HepG2 (cell line): ENCODE data around the gene MT1A. TPM values are rescaled to one million over a fixed set of nuclear protein-coding genes. Genes with fewer than 3 reads are reported as not detected.
A peak's percentile ranks its signal among the peaks of the same experiment; 100 is the strongest.

ENCODE experiments used
- ATF7-NPFF ChIP-seq: sonication (generic); formaldehyde crosslinking; IDR thresholded peaks from 2 replicates; pipeline ENCODE4 v1.8.1; 2023; ENCODE audit warnings: mild to moderate bottlenecking, low read depth, missing genetic modification reagents, moderate library complexity
- DPF2 ChIP-seq: sonication (generic); formaldehyde crosslinking; IDR thresholded peaks from 2 replicates; pipeline ENCODE4 v1.4.0; 2020; ENCODE audit warnings: mild to moderate bottlenecking, low read depth, missing genetic modification reagents, borderline replicate concordance
- HMG20A ChIP-seq: IDR thresholded peaks from 2 replicates; pipeline ENCODE4 v1.6.1; 2016; ENCODE audit warnings: borderline replicate concordance
- JUNB ChIP-seq: sonication (generic); formaldehyde crosslinking; IDR thresholded peaks from 2 replicates; pipeline ENCODE4 v1.8.0; 2022; ENCODE audit warnings: missing genetic modification reagents, mild to moderate bottlenecking, borderline replicate concordance
- KDM5A ChIP-seq: fragments of 200-600 bp; sonication (generic); IDR thresholded peaks from 2 replicates; pipeline ENCODE4 v1.7.0; 2018; ENCODE audit warnings: antibody characterized with exemption, mild to moderate bottlenecking, low read length, borderline replicate concordance
- KDM5B ChIP-seq: sonication (generic); formaldehyde crosslinking; IDR thresholded peaks from 2 replicates; pipeline ENCODE4 v1.4.0; 2020; ENCODE audit warnings: missing genetic modification reagents, mild to moderate bottlenecking, borderline replicate concordance
- LCORL ChIP-seq, 2 experiments: fragments of 450-650 bp in 1 of 2; sonication (generic) in 1 of 2; formaldehyde crosslinking in 1 of 2; IDR thresholded peaks; 2 replicates each; pipeline versions ENCODE4 v1.5.0 to v1.6.1; 2017 to 2020; ENCODE audit warnings: antibody characterized with exemption in 1 of 2, missing genetic modification reagents in 1 of 2
- MED13 ChIP-seq: sonication (generic); formaldehyde crosslinking; IDR thresholded peaks from 2 replicates; pipeline ENCODE4 v1.5.0; 2020; ENCODE audit warnings: missing genetic modification reagents
- NFIB ChIP-seq: sonication (generic); formaldehyde crosslinking; IDR thresholded peaks from 2 replicates; pipeline ENCODE4 v1.9.0; 2021; ENCODE audit warnings: missing genetic modification reagents, mild to moderate bottlenecking, borderline replicate concordance
- NR1H2 ChIP-seq: sonication (generic); formaldehyde crosslinking; IDR thresholded peaks from 2 replicates; pipeline ENCODE4 v1.8.1; 2022; ENCODE audit warnings: low read depth, missing genetic modification reagents, borderline replicate concordance
- PAX8 ChIP-seq: sonication (generic); formaldehyde crosslinking; IDR thresholded peaks from 2 replicates; pipeline ENCODE4 v1.8.0; 2022; ENCODE audit warnings: mild to moderate bottlenecking, missing genetic modification reagents, borderline replicate concordance
- POLR2G ChIP-seq: fragments of 200-400 bp; formaldehyde crosslinking; IDR thresholded peaks from 2 replicates; pipeline ENCODE4 v1.6.1; 2018; ENCODE audit warnings: mild to moderate bottlenecking, low read depth, low read length, moderate library complexity
- SCMH1 ChIP-seq: sonication (generic); formaldehyde crosslinking; IDR thresholded peaks from 2 replicates; pipeline ENCODE4 v1.9.0; 2021; ENCODE audit warnings: missing genetic modification reagents, mild to moderate bottlenecking, borderline replicate concordance
- TGIF2 ChIP-seq: IDR thresholded peaks from 2 replicates; pipeline ENCODE4 v1.6.1; 2016; ENCODE audit warnings: control low read depth, missing compliant biosample characterization
- ZBTB4 ChIP-seq: sonication (generic); formaldehyde crosslinking; IDR thresholded peaks from 2 replicates; pipeline ENCODE4 v1.4.0; 2020; ENCODE audit warnings: missing genetic modification reagents, mild to moderate bottlenecking, borderline replicate concordance
- ZFP1 ChIP-seq: IDR thresholded peaks from 2 replicates; pipeline ENCODE4 v1.6.1; 2016
- ZNF180 ChIP-seq: sonication (generic); formaldehyde crosslinking; IDR thresholded peaks from 2 replicates; pipeline ENCODE4 v1.4.0; 2020; ENCODE audit warnings: low read depth, missing genetic modification reagents, borderline replicate concordance
- ZNF577 ChIP-seq: sonication (generic); formaldehyde crosslinking; IDR thresholded peaks from 2 replicates; pipeline ENCODE4 v1.4.0; 2020; ENCODE audit warnings: mild to moderate bottlenecking, low read depth, missing genetic modification reagents, borderline replicate concordance
- ZNF670 ChIP-seq: sonication (generic); formaldehyde crosslinking; IDR thresholded peaks from 2 replicates; pipeline ENCODE4 v1.8.0; 2022; ENCODE audit warnings: mild to moderate bottlenecking, missing genetic modification reagents, borderline replicate concordance
- ZNF800 ChIP-seq: sonication (generic); formaldehyde crosslinking; IDR thresholded peaks from 2 replicates; pipeline ENCODE4 v1.4.0; 2020; ENCODE audit warnings: missing genetic modification reagents
- ZNF816 ChIP-seq: sonication (generic); formaldehyde crosslinking; IDR thresholded peaks from 2 replicates; pipeline ENCODE4 v1.8.0; 2022; ENCODE audit warnings: missing genetic modification reagents, mild to moderate bottlenecking, borderline replicate concordance
- polyA plus RNA-seq, 8 experiments: library from polyadenylated mRNA; depleted of rRNA in 3 of 8; stranded (reverse) in 7 of 8; unstranded in 1 of 8; fragments of >200 nt; fragmentation: Illumina TruSeq in 4 of 8; extraction: Trizol in 4 of 8; gene quantifications; 2 replicates each; pipeline versions ENCODE4 v1.2.1 to v1.2.3, GENCODE V29; 2011 to 2016; ENCODE audit warnings: low read depth in 4 of 8, missing spikeins in 1 of 8, mixed read lengths in 1 of 8; ENCODE audit not compliant: insufficient read depth in 1 of 8
- total RNA-seq, 5 experiments: library from RNA; depleted of rRNA; stranded (reverse); fragments of >200 nt; fragmentation: Illumina TruSeq; extraction: Trizol; gene quantifications; 2 replicates each; pipeline ENCODE4 v1.2.3, GENCODE V29; 2016; ENCODE audit warnings: low read depth in 1 of 5
- TF ChIP-seq, protein P1 (sequence below): sonication (generic); formaldehyde crosslinking; IDR thresholded peaks from 2 replicates; pipeline ENCODE4 v1.4.0; 2020; ENCODE audit warnings: missing genetic modification reagents

MT1A gene
- total and polyA plus RNA-seq, 2 of the 13 experiments (the other 11 are each of a cell fraction or from before 2014, with no cell fraction given) = 8.3 to 10.4 TPM

DNA sequence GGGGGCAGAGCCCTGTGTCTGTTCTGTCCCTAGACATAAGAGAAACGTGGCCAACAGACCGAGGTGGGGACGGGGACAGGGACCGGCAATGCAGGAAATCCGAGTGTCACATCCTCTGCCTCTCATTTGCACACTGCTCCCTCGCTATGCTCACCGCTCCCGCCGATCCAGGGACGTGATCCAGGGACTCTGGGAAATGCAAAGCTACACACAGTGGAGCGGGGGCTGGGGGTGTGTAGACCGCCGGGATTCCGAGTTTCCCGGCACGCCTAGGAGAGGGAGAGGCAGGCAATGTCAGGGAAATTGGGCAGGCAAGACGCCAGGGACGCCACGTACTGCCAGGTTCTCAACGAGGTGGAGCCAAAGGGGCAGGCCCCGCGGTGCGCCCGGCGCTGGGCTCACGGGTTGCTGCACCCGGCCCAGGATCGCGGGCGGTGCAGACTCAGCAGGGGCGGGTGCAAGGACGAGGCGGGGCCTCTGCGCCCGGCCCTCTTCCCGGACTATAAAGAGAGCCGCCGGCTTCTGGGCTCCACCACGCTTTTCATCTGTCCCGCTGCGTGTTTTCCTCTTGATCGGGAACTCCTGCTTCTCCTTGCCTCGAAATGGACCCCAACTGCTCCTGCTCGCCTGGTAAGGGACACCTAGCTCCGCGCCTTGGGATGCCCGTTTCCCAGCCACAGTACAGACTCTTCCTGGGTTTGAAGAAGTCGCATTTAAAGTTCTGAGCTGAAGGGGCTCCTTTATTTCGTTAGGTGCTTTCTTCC is 43.7 kb downstream of the MT1A start, which contains the start of gene MT1X (continued):
- TF ChIP-seq ZNF800 (CRISPR knock-in tag) (peak; percentile 90), SCMH1 (no peak), ZFP1 (CRISPR knock-in tag) (0 out of 2 replicates have a peak, but pooled peaks have one; percentile 66), PAX8 (CRISPR knock-in tag) (no peak), POLR2G (peak; percentile 98), NFIB (CRISPR knock-in tag) (no peak), ZNF670 (CRISPR knock-in tag) (no peak), HMG20A (CRISPR knock-in tag) (peak; percentile 33; the same call in 1 of the 2 replicates), TGIF2 (CRISPR knock-in tag) (no peak), ATF7-NPFF (CRISPR knock-in tag) (peak; percentile 87), KDM5A (peak; percentile 27; the same call in 1 of the 2 replicates), JUNB (CRISPR knock-in tag) (no peak), MED13 (CRISPR knock-in tag) (peak; percentile 68), DPF2 (CRISPR knock-in tag) (no peak), KDM5B (CRISPR knock-in tag) (peak; percentile 83), LCORL (IDR thresholded peaks at IDR 0.05) (no peak), LCORL (CRISPR knock-in tag; IDR thresholded peaks at IDR 0.05) (peak; percentile 91), NR1H2 (no peak), ZNF577 (CRISPR knock-in tag) (no peak), ZNF180 (CRISPR knock-in tag) (peak; percentile 71; the same call in 1 of the 2 replicates), ZBTB4 (CRISPR knock-in tag) (no peak), ZNF816 (CRISPR knock-in tag) (no peak)
- TF ChIP-seq, protein P1, sequence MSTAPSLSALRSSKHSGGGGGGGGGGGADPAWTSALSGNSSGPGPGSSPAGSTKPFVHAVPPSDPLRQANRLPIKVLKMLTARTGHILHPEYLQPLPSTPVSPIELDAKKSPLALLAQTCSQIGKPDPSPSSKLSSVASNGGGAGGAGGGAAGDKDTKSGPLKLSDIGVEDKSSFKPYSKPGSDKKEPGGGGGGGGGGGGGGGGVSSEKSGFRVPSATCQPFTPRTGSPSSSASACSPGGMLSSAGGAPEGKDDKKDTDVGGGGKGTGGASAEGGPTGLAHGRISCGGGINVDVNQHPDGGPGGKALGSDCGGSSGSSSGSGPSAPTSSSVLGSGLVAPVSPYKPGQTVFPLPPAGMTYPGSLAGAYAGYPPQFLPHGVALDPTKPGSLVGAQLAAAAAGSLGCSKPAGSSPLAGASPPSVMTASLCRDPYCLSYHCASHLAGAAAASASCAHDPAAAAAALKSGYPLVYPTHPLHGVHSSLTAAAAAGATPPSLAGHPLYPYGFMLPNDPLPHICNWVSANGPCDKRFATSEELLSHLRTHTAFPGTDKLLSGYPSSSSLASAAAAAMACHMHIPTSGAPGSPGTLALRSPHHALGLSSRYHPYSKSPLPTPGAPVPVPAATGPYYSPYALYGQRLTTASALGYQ (CRISPR knock-in tag) = no peak; the same call in 1 of the 2 replicates
